Measurements from ENCODE around the gene CDPF1.
"Not testable (repeated sequence)": the region's sequence is repeated elsewhere in the genome, so short reads cannot be mapped to it uniquely, and the experiment has no call there.

The CDPF1 gene

GRCh38 chr22:46224044-46224897 lies 25.8 kb downstream of the CDPF1 start:
- DNase-seq: no peak

- DNase-seq: no peak
These were observed 29.2 kb downstream of the CDPF1 start for GRCh38 chr22:46220921-46221320.

- DNase-seq: no peak
These were observed 30.5 kb downstream of the CDPF1 start for GRCh38 chr22:46219636-46220035.

GRCh38 chr22:46214616-46215015 lies 35.5 kb downstream of the CDPF1 start:
- no peak for DNase-seq

- no peak for DNase-seq
These were observed 35.9 kb downstream of the CDPF1 start for GRCh38 chr22:46214149-46214548.

- no peak for DNase-seq
These were observed 37.0 kb downstream of the CDPF1 start for GRCh38 chr22:46213052-46213451.

- DNase-seq: no peak
These were observed 37.9 kb downstream of the CDPF1 start for GRCh38 chr22:46212195-46212594.

- DNase-seq: no peak
These were observed 40.8 kb downstream of the CDPF1 start for GRCh38 chr22:46209262-46209661.

- DNase-seq: no peak
These were observed 46.5 kb downstream of the CDPF1 start for GRCh38 chr22:46203601-46203980.

GRCh38 chr22:46202897-46203600 lies 47.0 kb downstream of the CDPF1 start:
- DNase-seq: no peak

- no peak for DNase-seq
These were observed 48.9 kb downstream of the CDPF1 start for GRCh38 chr22:46201059-46201757.

GRCh38 chr22:46198806-46199205 lies 51.3 kb downstream of the CDPF1 start:
- DNase-seq: not testable (repeated sequence)

GRCh38 chr22:46198274-46198673 lies 51.8 kb downstream of the CDPF1 start:
- DNase-seq: no peak

- DNase-seq: no peak
These were observed 53.8 kb downstream of the CDPF1 start for GRCh38 chr22:46196278-46196677.

GRCh38 chr22:46195487-46196165 lies 54.5 kb downstream of the CDPF1 start:
- DNase-seq: no peak
